Nephron progenitor cell (in vitro differentiated cells): Measurements from ENCODE around the gene ANAPC2.

ENCODE experiments used
- DNase-seq: peaks from one replicate; pipeline ENCODE4 v3.0.0; 2021
- H3K27ac Mint-ChIP-seq: 2 replicates; pipeline ENCODE4 v1.8.0; 2021; ENCODE audit warnings: mild to moderate bottlenecking, moderate library complexity, mixed read lengths
- H3K27me3 Mint-ChIP-seq: 2 replicates; pipeline ENCODE4 v1.8.0; 2021; ENCODE audit warnings: mild to moderate bottlenecking, low read depth, mixed read lengths; ENCODE audit not compliant: poor library complexity
- H3K36me3 Mint-ChIP-seq: 2 replicates; pipeline ENCODE4 v1.8.0; 2021; ENCODE audit warnings: low read depth, mixed read lengths
- H3K4me1 Mint-ChIP-seq: 2 replicates; pipeline ENCODE4 v1.8.0; 2021; ENCODE audit warnings: mixed read lengths
- H3K4me3 Mint-ChIP-seq: 2 replicates; pipeline ENCODE4 v1.8.0; 2021; ENCODE audit warnings: mild to moderate bottlenecking, moderate library complexity, mixed read lengths
- H3K9me3 Mint-ChIP-seq: 2 replicates; pipeline ENCODE4 v1.8.0; 2021; ENCODE audit warnings: mild to moderate bottlenecking, moderate library complexity, mixed read lengths
- TF ChIP-seq, protein P1 (sequence below): fragments of 200-600 bp; sonication (generic); IDR thresholded peaks from 2 replicates; pipeline ENCODE4 v1.5.0; 2021; ENCODE audit warnings: antibody characterized with exemption

The ANAPC2 gene

DNA sequence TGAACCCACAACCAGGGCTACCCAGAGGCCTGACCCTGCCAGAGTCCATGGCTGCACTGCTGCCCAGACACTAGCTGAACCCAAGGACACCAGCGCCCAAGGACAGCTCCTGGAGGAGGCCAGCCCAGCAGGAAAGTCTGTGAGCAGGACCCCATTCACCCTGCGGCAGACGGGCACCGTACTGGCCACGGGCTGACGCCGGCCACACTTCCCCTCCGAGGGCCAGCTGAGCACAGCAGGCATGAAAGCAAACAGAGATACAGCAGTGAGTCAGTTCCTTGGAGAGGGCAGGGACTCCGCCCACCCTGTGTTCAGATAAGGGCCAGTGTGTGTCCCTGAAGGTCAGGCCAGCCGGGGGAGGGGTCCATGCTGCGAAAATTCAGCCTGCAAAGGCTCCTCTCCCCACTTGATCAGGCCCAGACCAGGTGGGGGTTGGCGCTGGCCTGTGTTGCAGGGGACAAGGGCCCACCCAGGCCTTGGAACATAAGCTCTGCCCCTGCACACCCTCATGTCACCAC, 30.5 kb upstream of the ANAPC2 start:
- TF ChIP-seq, protein P1, sequence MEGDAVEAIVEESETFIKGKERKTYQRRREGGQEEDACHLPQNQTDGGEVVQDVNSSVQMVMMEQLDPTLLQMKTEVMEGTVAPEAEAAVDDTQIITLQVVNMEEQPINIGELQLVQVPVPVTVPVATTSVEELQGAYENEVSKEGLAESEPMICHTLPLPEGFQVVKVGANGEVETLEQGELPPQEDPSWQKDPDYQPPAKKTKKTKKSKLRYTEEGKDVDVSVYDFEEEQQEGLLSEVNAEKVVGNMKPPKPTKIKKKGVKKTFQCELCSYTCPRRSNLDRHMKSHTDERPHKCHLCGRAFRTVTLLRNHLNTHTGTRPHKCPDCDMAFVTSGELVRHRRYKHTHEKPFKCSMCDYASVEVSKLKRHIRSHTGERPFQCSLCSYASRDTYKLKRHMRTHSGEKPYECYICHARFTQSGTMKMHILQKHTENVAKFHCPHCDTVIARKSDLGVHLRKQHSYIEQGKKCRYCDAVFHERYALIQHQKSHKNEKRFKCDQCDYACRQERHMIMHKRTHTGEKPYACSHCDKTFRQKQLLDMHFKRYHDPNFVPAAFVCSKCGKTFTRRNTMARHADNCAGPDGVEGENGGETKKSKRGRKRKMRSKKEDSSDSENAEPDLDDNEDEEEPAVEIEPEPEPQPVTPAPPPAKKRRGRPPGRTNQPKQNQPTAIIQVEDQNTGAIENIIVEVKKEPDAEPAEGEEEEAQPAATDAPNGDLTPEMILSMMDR = no peak
- no peaks in the 10 kb centered on the region for H3K9me3 Mint-ChIP-seq
- peaks cover 4% of the 10 kb centered on the region for H3K27me3 Mint-ChIP-seq
- H3K4me3 Mint-ChIP-seq = no peak overlapping the region
- no peaks in the 10 kb centered on the region for H3K36me3 Mint-ChIP-seq
- peaks cover 9% of the 10 kb centered on the region for H3K4me1 Mint-ChIP-seq
- no peak overlapping the region for H3K27ac Mint-ChIP-seq
- no peak for DNase-seq

DNA sequence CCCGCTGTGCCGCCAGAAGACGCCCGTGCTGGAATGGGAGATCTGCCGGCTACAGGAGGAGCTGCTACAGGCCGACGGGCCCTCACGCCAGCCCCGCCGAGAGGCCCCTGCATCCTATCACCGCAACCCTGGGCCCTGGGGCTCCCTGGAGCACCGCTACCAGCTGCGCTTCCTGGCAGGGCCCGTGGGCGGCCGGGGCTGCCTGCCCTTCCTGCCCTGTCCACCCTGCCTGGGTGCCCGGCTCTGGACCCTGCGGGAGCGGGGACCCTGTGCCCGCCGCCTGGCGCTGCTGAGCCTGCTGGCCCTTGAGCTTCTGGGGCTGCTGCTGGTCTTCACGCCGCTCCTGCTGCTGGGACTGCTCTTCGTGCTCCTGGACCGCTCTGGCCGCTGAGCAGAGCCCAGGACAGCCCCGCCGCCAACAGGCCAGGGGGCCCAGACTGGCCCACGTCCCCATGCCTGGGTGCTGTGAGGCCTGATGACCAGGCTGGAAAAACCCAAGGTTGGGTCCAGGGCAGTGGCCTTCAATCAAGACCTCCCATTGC, 29.9 kb upstream of the ANAPC2 start:
- Mint-ChIP-seq H3K36me3 (no peaks in the 10 kb centered on the region), H3K9me3 (no peaks in the 10 kb centered on the region), H3K4me1 (peaks cover 9% of the 10 kb centered on the region), H3K27me3 (peaks cover 4% of the 10 kb centered on the region), H3K27ac (no peak overlapping the region), H3K4me3 (no peak overlapping the region)
- no peak for DNase-seq
- TF ChIP-seq, protein P1 = no peak

DNA sequence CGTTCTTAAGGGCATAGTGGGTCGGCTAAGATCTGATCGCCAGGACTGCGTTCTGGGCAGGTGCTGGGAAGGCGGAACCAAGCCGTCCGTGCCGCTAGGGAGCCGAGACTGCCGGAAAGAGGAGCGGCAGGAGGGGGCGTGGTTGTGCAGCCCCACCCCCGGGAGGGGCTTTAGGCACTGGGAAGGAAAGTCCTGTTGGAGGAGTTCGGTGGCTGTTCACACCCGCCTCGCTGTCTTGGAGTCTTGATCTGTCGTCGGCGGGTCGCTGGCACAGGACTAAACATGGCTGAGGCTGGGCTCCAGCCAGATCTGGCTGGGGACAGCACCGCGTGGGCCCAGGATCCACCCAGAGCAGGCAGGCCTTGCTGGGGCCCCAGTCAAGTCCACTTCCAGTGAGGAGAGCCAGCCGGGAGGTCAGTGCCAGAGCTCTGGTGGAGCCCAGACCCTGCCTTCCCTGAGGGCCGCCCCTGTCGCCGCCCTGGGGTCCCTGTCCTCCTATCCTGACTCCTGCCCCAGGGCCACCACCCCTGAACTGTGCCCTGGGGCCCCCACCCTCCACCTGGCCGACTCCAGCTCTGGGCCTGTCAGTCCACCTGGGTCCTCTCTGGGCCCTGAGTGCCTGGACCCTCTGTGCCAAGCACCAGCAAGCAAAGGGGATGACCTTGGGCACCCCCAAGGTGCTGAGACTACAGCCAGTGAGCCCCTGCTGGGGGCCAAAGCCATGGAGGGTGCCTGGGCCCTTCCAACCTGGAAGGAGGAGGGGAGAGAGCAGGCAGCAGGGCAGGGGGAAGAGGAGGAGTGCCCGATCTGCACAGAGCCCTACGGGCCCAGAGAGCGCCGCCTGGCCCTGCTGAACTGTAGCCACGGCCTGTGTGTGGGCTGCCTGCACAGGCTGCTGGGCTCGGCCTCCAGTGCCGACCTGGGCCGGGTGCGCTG, 29.2 kb upstream of the ANAPC2 start:
- TF ChIP-seq, protein P1 = no peak
- Mint-ChIP-seq H3K9me3 (no peaks in the 10 kb centered on the region), H3K27ac (no peak overlapping the region), H3K4me3 (no peak overlapping the region), H3K27me3 (no peaks in the 10 kb centered on the region), H3K36me3 (peaks cover 4% of the 10 kb centered on the region), H3K4me1 (peaks cover 9% of the 10 kb centered on the region)
- DNase-seq = peak; percentile 70

DNA sequence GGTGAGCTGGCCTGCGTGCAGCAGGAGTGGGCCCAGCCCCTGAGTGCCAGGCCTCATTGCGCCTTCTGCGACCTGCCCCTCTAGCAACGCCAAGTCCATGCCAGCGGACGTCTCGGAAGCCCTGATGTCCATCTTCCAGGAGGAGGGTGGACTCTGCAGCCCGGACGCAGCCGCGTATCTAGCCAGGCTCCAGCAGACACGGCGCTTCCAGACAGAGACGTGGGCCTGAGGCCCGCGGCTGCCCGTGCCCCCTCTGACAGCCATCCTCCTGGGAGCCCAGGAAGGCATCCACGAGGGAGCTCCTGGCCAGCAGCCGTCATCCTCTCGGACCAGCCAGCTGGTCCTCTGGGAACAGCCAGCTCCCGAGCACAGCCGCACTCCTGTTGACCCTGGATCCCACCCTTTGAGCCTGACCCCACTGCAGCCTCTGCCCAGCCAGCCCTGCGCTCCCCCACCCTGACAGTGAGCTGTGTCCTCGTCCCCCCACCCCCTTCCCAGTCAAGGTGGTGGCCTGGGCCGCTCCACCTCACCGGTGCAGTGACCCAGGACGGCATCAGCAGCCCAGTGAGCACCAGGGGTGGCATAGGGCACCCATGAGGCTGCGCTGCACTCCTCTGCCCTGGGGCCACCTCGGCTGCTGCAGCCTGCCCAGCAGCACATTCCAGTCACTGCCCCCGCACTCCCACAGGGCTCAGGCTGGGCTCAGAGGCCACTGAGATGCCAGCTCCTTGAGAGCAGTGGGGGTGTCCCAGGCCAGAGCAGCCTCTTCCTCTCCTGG, 28.0 kb upstream of the ANAPC2 start:
- Mint-ChIP-seq H3K9me3 (no peaks in the 10 kb centered on the region), H3K4me3 (no peak overlapping the region), H3K36me3 (peaks cover 4% of the 10 kb centered on the region), H3K27me3 (no peaks in the 10 kb centered on the region), H3K27ac (no peak overlapping the region), H3K4me1 (peaks cover 9% of the 10 kb centered on the region)
- TF ChIP-seq, protein P1 = no peak
- no peak for DNase-seq

DNA sequence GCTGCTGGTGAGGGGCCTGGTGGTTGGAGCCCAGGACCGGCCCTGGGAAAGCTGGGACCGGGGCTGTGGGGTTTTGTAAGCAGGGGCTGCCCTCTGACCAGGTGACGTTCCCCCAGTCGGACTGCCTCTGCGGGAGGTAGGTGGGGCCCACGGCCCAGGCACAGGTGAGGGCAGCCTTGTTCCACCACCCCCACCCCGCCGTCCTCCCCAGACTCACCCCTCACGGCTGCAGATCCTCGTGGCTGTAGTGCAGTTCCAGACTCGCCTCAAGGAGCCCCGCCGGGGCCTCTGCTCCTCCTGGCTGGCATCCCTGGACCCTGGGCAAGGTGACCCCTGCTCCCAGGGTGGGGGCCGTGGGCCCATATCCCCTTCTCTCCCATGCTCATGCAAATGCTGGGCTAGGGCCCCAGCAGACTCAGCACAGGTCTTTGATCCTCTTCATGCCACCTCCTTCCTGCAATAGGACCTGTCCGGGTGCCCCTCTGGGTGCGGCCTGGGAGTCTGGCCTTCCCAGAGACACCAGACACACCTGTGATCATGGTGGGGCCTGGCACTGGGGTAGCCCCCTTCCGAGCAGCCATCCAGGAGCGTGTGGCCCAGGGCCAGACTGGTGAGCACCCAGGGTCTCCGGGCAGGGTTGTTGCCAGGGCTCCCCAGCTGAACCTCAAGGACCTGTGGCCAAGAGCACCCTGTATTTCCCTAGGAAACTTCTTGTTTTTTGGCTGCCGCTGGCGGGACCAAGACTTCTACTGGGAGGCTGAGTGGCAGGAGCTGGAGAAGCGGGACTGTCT, 27.0 kb upstream of the ANAPC2 start:
- Mint-ChIP-seq H3K27me3 (no peaks in the 10 kb centered on the region), H3K36me3 (peaks cover 4% of the 10 kb centered on the region)
- TF ChIP-seq, protein P1 = no peak

More for the DNA sequence above, 27.0 kb upstream of the ANAPC2 start:
- Mint-ChIP-seq H3K4me1 (peaks cover 9% of the 10 kb centered on the region), H3K9me3 (no peaks in the 10 kb centered on the region), H3K27ac (no peak overlapping the region), H3K4me3 (no peak overlapping the region)
- no peak for DNase-seq
